ENCODE measurements around the gene MSH5. TPM values are rescaled to one million over a fixed set of nuclear protein-coding genes. Genes with fewer than 3 reads are reported as not detected.

The MSH5 gene
- polyA plus RNA-seq, 1 donor (not counting 4 experiments of a cell fraction or from before 2014, with no cell fraction given): 14.8 TPM

DNA sequence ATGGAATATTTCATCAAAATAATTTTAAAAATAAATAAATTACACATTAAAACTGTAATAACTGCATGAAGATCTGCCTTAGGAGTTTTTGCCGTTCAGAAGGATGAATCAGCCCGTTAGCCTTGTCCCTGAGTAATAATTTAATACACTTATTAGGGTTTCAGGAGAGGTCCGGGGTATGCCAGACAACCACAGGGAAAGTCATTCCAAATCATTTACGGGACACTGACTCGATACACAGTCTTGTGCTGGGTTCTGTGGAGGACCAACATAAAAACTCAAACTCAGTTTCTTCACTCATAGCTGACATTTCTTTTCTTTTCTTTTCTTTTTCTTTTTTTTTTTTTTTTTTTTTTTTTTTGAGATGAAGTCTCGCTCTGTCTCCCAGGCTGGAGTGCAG is 33.9 kb upstream of the MSH5 start:
- TF ChIP-seq, protein P1, sequence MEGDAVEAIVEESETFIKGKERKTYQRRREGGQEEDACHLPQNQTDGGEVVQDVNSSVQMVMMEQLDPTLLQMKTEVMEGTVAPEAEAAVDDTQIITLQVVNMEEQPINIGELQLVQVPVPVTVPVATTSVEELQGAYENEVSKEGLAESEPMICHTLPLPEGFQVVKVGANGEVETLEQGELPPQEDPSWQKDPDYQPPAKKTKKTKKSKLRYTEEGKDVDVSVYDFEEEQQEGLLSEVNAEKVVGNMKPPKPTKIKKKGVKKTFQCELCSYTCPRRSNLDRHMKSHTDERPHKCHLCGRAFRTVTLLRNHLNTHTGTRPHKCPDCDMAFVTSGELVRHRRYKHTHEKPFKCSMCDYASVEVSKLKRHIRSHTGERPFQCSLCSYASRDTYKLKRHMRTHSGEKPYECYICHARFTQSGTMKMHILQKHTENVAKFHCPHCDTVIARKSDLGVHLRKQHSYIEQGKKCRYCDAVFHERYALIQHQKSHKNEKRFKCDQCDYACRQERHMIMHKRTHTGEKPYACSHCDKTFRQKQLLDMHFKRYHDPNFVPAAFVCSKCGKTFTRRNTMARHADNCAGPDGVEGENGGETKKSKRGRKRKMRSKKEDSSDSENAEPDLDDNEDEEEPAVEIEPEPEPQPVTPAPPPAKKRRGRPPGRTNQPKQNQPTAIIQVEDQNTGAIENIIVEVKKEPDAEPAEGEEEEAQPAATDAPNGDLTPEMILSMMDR (optimal IDR thresholded peaks at IDR 0.05 in 1 of 3, IDR thresholded peaks at IDR 0.05 in 1 of 3, conservative IDR thresholded peaks at IDR 0.05 in 1 of 3; ENCODE audit: extremely low read depth in 1 of 3, insufficient read depth in 2 of 3, low read length in 3 of 3): no peak
- no peak for TF ChIP-seq EZH2 (IDR thresholded peaks at IDR 0.05; ENCODE audit: low read length)
- H3K9me1 ChIP-seq (ENCODE audit: control insufficient read depth, extremely low read depth, insufficient read depth, low read length): no peaks in the 10 kb centered on the region
- H3K4me1 ChIP-seq (ENCODE audit: control insufficient read depth, extremely low read depth, insufficient read depth, low read length): peaks cover 11% of the 10 kb centered on the region
- no peaks in the 10 kb centered on the region for H3K27me3 ChIP-seq (ENCODE audit: control insufficient read depth, extremely low read depth, insufficient read depth, low read length)
- peaks cover 17% of the 10 kb centered on the region for H3K79me2 ChIP-seq (ENCODE audit: control insufficient read depth, insufficient read depth, low read length)
- H3K9ac ChIP-seq (ENCODE audit: control insufficient read depth, extremely low read depth, insufficient read depth, low read length): no peak overlapping the region
- H4K20me1 ChIP-seq (ENCODE audit: control insufficient read depth, extremely low read depth, insufficient read depth, low read length): no peaks in the 10 kb centered on the region
- dilution Hi-C loops (cut with MboI; ENCODE audit: extremely low pct_ligation_motif_present, low sequenced_read_pairs): no loop called here
- no peak overlapping the region for H3K4me2 ChIP-seq (ENCODE audit: control insufficient read depth, extremely low read depth, insufficient read depth, low read depth, low read length)
- DNase-seq (ENCODE audit: low read depth, low spot score): no peak
- H2AFZ ChIP-seq (ENCODE audit: control insufficient read depth, low read length): no peak overlapping the region
- no peaks in the 10 kb centered on the region for H3K9me3 ChIP-seq (ENCODE audit: control insufficient read depth, low read depth, low read length)
- no peak overlapping the region for H3K27ac ChIP-seq (ENCODE audit: control insufficient read depth, insufficient read depth, low read length)
- no peak overlapping the region for H3K4me3 ChIP-seq (ENCODE audit: control insufficient read depth in 2 of 3, extremely low read depth in 1 of 3, insufficient read depth in 2 of 3, low read depth in 1 of 3, low read length in 3 of 3)
- no peaks in the 10 kb centered on the region for H3K36me3 ChIP-seq (ENCODE audit: control insufficient read depth in 2 of 2, extremely low read depth in 1 of 2, insufficient read depth in 2 of 2, low read length in 2 of 2)
- FAIRE-seq: no peak

GRCh38 chr6:31706599-31706998 is 33.2 kb upstream of the MSH5 start, which contains the start of gene LY6G6F:
Gene LY6G6F, plus strand, starts transcription at chr6:31706866. Its CDS starts 41 bp downstream, at chr6:31706907.
- peaks cover 16% of the 10 kb centered on the region for H3K4me1 ChIP-seq (ENCODE audit: control insufficient read depth, extremely low read depth, insufficient read depth, low read length)
- dilution Hi-C loops (cut with MboI; ENCODE audit: extremely low pct_ligation_motif_present, low sequenced_read_pairs): no loop called here
- H3K9me1 ChIP-seq (ENCODE audit: control insufficient read depth, extremely low read depth, insufficient read depth, low read length): no peaks in the 10 kb centered on the region
- H3K9me3 ChIP-seq (ENCODE audit: control insufficient read depth, low read depth, low read length): no peaks in the 10 kb centered on the region
- H3K4me3 ChIP-seq (ENCODE audit: control insufficient read depth in 2 of 3, extremely low read depth in 1 of 3, insufficient read depth in 2 of 3, low read depth in 1 of 3, low read length in 3 of 3): no peak within 1 kb of the TSS
- H2AFZ ChIP-seq (ENCODE audit: control insufficient read depth, low read length): no peak within 1 kb of the TSS
- H3K79me2 ChIP-seq (ENCODE audit: control insufficient read depth, insufficient read depth, low read length): peaks cover 11% of the 10 kb centered on the region
- no peaks in the 10 kb centered on the region for H3K27me3 ChIP-seq (ENCODE audit: control insufficient read depth, extremely low read depth, insufficient read depth, low read length)
- no peak for FAIRE-seq
- DNase-seq (ENCODE audit: low read depth, low spot score): no peak
- H3K9ac ChIP-seq (ENCODE audit: control insufficient read depth, extremely low read depth, insufficient read depth, low read length): no peak within 1 kb of the TSS
- no peak within 1 kb of the TSS for H3K4me2 ChIP-seq (ENCODE audit: control insufficient read depth, extremely low read depth, insufficient read depth, low read depth, low read length)
- TF ChIP-seq, protein P1 (optimal IDR thresholded peaks at IDR 0.05 in 1 of 3, IDR thresholded peaks at IDR 0.05 in 1 of 3, conservative IDR thresholded peaks at IDR 0.05 in 1 of 3; ENCODE audit: extremely low read depth in 1 of 3, insufficient read depth in 2 of 3, low read length in 3 of 3): no peak
- no peak for TF ChIP-seq EZH2 (IDR thresholded peaks at IDR 0.05; ENCODE audit: low read length)
- H3K27ac ChIP-seq (ENCODE audit: control insufficient read depth, insufficient read depth, low read length): no peak within 1 kb of the TSS
- H3K36me3 ChIP-seq (ENCODE audit: control insufficient read depth in 2 of 2, extremely low read depth in 1 of 2, insufficient read depth in 2 of 2, low read length in 2 of 2): no peaks in the 10 kb centered on the region
- H4K20me1 ChIP-seq (ENCODE audit: control insufficient read depth, extremely low read depth, insufficient read depth, low read length): no peaks in the 10 kb centered on the region

Measured in keratinocyte (primary cell).